K562 (cell line): Measurements from ENCODE around the gene HMX3. TPM values are rescaled to one million over a fixed set of nuclear protein-coding genes. Genes with fewer than 3 reads are reported as not detected.

Source experiments
- ATF4 ChIP-seq: fragments of 450-650 bp; formaldehyde crosslinking; IDR thresholded peaks from 2 replicates; pipeline ENCODE4 v1.4.0; 2022; ENCODE audit warnings: mild to moderate bottlenecking, moderate library complexity
- ELK1 ChIP-seq: sonication (generic); formaldehyde crosslinking; IDR thresholded peaks from 2 replicates; pipeline ENCODE4 v1.8.1; 2022; ENCODE audit warnings: missing genetic modification reagents
- PRDM10 ChIP-seq: fragments of 450-650 bp; IDR thresholded peaks from 2 replicates; pipeline ENCODE4 v1.6.1; 2018; ENCODE audit not compliant: partially characterized antibody
- SRSF7 ChIP-seq: fragments of 200-400 bp; formaldehyde crosslinking; optimal IDR thresholded peaks from 2 replicates; pipeline ENCODE3; 2017; ENCODE audit warnings: mild to moderate bottlenecking, low read depth, low read length
- U2AF2 ChIP-seq: fragments of 200-400 bp; formaldehyde crosslinking; optimal IDR thresholded peaks from 2 replicates; pipeline ENCODE3; 2017; ENCODE audit warnings: low read depth, mild to moderate bottlenecking, low read length
- ZBED1 ChIP-seq: IDR thresholded peaks from 2 replicates; pipeline ENCODE4 v1.6.1; 2014
- ZNF121 ChIP-seq: sonication (generic); formaldehyde crosslinking; conservative IDR thresholded peaks from 2 replicates; pipeline ENCODE4 v1.8.0; 2022; ENCODE audit warnings: missing genetic modification reagents
- ZNF318 ChIP-seq, 2 experiments: fragments of 450-650 bp; IDR thresholded peaks; 2 replicates each; pipeline ENCODE4 v1.6.1; 2016; ENCODE audit warnings: mild to moderate bottlenecking in 2 of 2, borderline replicate concordance in 1 of 2, low read depth in 1 of 2, moderate library complexity in 1 of 2
- ZNF395 ChIP-seq: fragments of 200-800 bp; sonication (Bioruptor generic); IDR thresholded peaks from 2 replicates; pipeline ENCODE4 v1.6.1; 2017; ENCODE audit warnings: missing genetic modification characterization, missing compliant biosample characterization
- polyA plus RNA-seq, 8 experiments: library from polyadenylated mRNA; depleted of rRNA in 4 of 8; stranded (reverse) in 5 of 8; unstranded in 3 of 8; fragments of >200 nt; fragmentation: Nextera tagmentation in 2 of 8; fragmentation: Illumina TruSeq in 1 of 8; extraction: Ambion mirVana in 2 of 8; extraction: Trizol in 1 of 8; gene quantifications; 2 replicates each; pipeline versions ENCODE4 v1.2.1 to v1.2.3, GENCODE V29; 2011 to 2014; ENCODE audit warnings: inconsistent platforms in 1 of 8, missing spikeins in 1 of 8
- total RNA-seq, 7 experiments: library from RNA; depleted of rRNA in 6 of 7; stranded (reverse); fragments of >200 nt in 6 of 7; fragmentation: Illumina TruSeq in 2 of 7; extraction: Trizol in 2 of 7; gene quantifications; 2 replicates each; pipeline versions ENCODE4 v1.2.1 to v1.2.3, GENCODE V29; 2011 to 2021; ENCODE audit warnings: low replicate concordance in 1 of 7

The HMX3 gene
- total and polyA plus RNA-seq, 9 of the 15 experiments (the other 6 are each of a cell fraction or from before 2014, with no cell fraction given): 0.55 to 43.5 (median 7.4) TPM; not detected in 2

- no peak for TF ChIP-seq ZNF318 (IDR thresholded peaks at IDR 0.05; ENCODE audit: borderline replicate concordance in 1 of 2, low read depth in 1 of 2)
- no peak for TF ChIP-seq ELK1 (CRISPR knock-in tag)
- TF ChIP-seq ZBED1: no peak
- TF ChIP-seq ATF4 (CRISPR knock-in tag): no peak
- no peak for TF ChIP-seq SRSF7
- TF ChIP-seq ZNF121 (CRISPR knock-in tag): no peak
- TF ChIP-seq ZNF395: no peak; the same call in none of the 2 replicates
- no peak for TF ChIP-seq PRDM10
- no peak for TF ChIP-seq U2AF2
These were observed 18.4 kb downstream of the HMX3 start, which contains the start of gene BUB3 (continued) for GRCh38 chr10:123154092-123154710.
